SIG-M5 treated with dmso at 0.1 percent for 504 hours (cell line): ENCODE results near the gene SORCS3.

Experiments
- DNase-seq: peaks from one replicate; lab custom pipeline; 2025; ENCODE audit not compliant: unreplicated experiment; lab: John Stamatoyannopoulos, UW

The SORCS3 gene

DNA sequence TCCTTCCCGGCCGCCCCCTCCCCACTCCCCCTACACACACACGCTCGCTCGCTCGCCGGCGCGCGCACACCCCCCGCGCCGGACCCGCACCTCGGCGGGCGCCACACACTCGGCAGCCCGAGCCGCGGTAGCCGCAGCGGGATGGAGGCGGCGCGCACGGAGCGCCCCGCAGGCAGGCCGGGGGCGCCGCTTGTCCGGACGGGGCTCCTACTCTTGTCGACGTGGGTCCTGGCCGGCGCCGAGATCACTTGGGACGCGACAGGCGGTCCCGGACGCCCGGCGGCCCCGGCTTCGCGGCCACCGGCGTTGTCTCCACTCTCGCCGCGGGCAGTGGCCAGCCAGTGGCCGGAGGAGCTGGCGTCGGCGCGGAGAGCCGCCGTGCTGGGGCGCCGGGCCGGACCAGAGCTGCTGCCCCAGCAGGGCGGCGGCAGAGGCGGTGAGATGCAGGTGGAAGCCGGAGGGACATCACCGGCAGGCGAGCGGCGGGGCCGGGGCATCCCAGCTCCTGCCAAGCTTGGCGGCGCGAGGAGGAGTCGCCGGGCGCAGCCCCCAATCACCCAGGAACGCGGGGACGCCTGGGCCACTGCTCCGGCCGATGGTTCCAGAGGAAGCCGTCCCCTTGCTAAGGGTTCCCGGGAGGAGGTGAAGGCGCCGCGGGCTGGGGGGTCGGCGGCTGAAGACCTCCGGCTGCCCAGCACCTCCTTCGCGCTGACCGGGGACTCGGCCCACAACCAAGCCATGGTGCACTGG, at the start of gene SORCS3:
TSS of gene SORCS3 (plus strand) at position 104 of the 750 bp plus-strand sequence.
- DNase-seq, result no peak

DNA sequence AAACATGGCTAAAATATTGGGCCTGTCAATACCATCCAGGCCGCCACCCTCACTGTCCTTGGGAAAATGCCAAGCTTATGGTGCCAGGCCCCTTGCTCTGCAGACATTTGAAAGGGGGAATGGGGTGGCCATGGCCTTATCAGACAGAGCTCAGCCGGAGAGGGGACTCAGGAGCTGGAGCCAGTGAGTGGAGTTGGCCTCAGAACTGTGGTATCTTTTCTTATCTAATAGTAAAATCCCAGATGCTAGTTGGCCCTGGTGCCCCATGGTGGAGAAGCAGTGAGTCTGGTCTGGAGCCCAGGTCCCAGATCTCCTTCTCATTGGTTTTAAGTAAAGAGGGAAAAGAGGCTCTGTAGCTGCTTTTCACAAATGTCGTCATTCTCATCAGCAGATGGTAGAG, 49.6 kb upstream of the SORCS3 start:
- DNase-seq, result no peak

DNA sequence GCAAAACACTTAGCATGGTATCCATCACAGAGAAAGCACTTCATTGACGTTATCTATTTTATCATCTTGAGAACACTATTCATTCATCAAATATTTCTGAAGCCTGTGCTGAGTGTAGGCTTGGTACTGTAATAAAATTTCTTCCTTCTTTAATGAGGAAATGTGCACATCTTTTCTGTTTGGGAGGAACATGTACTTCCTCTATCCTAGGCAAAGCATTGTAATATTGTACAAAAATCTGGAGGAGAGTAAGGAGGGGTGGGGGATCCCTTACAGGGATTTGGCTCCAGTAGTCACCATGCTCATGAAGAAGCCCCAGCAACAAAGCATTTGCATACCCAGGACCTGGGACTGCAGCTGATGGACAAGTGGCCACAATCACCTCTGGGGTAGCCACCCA, 39.9 kb upstream of the SORCS3 start:
- DNase-seq, result no peak

DNA sequence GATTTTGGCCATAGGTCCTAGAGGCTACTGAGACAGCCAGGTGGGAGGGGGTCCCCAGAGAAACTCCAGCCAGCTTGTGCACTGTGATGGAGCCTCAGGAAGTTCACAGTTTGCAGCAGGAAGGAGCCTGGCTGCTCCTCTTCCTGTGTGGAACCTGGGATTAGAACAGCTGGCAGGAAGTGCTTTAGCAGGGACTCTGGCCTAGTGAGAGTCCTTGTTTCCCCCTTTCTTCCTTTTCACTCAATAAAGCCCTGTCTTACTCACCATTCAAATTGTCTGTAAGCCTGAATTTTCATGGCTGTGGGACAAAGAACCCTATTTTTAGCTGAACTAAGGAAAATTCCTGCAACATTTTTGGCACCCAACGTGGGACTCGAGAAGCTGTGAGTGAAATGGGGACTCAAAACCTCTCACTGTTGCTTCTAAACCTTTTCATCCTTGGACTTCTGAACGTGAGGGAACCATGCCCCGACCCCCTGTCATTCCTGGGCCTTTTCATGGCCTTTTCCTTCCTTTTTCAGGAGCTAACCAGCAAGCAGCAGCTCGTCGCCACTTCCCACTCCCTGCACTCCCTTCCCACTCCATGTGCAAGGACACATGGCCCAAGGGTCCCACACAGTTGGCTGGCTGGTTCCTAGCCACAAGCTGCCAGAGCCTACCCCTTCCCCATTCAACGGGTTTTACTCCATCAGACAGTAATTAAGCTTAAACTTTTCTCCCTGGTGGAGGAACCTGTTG, 32.8 kb upstream of the SORCS3 start:
- no peak for DNase-seq

DNA sequence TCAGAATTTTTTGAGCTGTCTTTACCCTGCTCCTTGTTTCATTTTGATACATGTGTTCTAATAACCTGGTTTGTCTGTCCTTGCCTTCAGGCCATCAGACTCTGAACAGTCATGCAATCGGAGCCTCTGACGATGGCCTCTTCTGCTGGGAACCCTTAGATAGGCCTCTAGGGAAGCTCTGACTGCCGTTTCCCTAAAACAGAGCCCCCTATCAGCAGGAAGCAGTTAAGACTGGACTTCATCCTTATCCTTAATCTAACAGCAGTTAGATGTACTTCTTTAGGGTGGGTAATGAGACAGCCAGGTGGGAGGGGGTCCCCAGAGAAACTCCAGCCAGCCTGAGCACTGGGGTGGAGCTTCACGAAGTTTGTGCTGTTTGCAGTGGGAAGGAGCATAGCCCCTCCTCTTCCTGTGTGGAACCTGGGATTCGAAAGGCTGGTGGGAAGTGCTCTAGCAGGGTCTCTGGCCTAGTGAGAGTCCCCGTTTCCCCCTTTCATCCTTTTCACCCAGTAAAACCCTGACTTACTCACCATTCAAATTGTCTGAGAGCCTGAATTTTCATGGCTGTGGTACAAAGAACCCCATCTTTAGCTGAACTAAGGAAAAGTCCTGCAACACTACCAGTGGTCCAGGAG, 28.4 kb upstream of the SORCS3 start:
- no peak for DNase-seq

DNA sequence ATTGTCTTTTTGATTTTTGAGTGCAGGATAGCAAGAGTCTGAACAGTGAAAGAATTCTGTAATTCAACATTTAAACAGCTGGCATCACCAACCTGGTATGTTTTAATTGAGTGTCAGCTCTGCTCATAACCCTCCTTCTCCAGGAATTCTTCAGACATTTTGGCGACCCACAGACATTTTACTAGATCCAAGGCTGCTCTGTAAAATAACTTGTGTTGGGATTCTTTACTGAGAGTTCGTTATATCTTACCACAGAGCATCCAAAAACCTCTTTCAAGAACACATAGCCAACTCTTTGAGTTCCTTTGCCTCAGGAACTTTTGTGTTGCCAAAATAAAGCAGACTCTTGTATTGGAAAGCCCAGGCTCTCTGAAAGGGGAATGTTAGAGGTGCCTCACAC, 27.7 kb upstream of the SORCS3 start:
- no peak for DNase-seq

DNA sequence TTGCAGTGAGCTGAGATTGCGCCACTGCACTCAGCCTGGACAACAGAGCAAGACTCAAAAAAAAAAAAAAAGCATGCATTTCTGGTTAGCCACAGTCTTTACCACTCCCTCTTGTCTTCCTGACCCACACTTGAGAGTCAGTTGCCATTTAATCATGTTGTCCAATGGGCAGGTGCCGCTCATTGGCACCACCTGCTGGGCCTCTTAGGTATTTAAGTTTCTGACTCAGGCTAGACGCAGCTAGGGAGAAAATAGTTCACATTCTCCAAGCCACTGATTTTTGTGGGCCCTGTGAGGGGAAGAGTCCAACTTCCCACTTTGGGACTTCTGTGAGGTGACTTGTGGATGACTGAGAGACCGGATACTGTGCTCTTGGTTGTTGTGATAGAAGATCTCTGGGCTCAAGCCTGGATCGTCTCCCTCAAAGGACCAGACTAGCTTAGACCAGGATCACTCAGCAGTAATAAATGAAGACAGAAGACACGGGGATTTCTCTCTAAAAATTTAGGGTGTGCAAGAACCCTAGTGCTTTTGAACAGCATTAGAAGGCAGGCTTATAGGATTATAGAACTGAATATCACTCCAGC, 26.8 kb upstream of the SORCS3 start:
- no peak for DNase-seq

DNA sequence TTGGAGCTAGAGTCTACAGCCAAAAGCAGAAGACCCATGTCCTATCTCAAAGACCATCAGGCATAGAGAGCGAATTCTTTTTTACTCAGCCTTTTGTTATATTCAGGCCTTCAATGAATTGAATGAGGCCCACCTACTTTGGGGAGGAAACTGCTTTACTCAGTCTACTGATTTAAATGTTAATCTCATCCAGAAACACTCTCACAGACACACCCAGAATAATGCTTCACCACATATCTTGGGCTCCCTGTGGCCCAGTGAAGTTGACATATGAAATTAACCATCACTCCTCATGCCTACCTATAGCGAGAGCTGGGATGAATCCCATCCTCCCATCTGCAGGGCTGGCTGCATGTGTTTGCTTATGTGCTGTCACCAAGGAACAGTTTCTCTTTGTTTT, 26.0 kb upstream of the SORCS3 start:
- DNase-seq, result no peak

DNA sequence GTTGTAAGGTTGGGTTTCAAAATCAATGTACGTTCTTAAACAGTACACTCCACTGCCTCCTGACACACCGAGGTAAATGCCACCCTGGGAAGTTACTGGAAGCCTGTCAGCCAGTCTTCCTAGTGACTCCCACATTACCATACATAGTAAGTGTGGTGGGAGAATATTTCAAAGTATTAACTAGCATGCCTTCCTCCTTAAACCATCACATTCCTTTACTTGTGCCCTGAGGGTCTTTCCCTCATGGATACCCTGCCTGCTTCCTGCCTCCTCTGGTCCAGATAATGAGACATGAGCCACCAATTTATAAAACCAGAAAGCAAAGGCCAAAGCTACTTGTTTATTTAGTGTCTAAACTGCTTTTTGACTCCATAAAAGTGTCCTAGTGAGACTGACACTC, 23.3 kb upstream of the SORCS3 start:
- DNase-seq, result no peak

DNA sequence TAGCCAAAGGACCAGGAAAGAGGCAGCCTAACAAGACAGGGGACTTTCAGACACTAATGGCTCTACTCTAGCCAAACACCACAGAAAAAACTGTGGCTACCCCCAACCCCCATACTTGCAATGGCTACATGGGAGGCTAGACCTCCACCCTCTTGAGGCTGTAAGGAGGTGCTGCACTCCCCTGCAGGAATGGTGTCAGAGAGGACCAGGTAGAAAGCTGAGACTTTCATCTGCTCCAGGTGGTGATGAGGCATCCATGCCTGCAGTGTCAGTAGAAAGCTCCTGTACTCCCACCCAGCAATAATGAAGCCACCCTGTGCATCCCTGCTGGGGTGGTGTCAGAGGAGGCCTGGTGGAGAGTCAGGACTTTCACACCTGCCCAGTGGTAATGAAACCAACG, 18.9 kb upstream of the SORCS3 start:
- no peak for DNase-seq

DNA sequence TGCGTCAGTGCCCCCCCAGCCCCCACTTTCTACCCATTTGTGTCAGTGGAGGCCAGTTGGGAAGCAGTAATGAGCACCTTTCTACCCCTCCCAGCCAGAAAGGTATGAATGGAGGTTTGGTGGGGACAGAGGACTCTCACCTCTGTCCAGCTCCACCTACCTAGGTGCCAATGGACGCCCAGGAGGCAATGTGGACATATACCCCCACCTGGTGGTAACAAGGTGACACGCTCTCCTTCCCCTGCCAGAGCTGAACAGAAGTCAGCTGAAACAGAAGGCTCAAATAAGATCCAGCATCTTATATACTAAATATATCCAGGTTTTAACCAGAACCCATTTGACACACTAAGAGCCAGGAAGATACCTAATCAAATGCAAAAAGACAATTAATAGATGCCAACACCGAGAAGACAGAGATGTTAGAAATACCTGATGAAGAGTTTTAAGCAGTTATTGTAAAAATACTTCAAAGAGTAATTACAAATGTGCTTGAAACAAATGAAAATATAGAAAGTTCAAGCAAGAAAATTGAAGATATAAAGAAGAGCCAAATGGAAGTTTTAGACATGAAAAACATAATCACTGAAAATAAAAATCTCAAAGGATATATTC, 18.4 kb upstream of the SORCS3 start:
- DNase-seq, result peak; percentile 22

DNA sequence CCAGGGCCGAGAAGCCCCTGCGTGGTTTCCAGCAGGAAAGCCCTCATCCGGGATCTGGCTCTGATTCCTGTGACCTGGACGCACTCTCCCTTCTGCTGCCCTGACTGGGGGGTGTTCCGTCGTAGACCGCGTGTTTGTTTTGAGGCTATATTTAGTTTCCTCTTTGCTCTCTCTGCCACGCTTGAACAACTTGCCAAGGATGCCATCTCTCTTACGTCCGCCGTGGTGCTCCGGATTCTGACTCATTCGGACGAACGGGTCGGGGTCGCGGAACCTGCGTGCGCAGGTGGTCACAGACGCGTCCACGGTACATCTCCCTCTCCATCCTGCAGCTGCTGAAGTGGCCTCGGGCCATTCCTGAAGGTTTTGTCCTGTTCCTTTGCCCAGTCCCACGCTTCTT, 10.4 kb upstream of the SORCS3 start:
- no peak for DNase-seq

DNA sequence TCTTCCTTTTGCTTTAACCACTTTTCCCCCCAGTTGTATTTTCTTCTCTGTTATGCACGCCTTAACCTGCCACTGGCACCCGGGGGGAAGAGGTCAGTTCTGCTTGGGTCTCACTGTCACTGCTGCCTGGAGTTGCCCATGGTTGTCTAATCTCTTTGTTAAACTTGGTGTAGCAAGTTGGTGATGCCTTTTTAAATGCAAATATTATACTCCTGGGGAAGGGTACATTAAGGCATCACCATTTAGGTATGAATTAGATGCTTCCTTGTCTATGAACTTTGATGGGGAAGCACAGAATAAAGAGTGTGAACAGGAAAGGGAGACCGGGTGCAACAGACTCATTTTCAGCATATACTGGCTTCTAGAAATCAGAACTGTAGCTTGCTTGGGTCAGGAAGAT, 9.1 kb upstream of the SORCS3 start:
- DNase-seq, result no peak

DNA sequence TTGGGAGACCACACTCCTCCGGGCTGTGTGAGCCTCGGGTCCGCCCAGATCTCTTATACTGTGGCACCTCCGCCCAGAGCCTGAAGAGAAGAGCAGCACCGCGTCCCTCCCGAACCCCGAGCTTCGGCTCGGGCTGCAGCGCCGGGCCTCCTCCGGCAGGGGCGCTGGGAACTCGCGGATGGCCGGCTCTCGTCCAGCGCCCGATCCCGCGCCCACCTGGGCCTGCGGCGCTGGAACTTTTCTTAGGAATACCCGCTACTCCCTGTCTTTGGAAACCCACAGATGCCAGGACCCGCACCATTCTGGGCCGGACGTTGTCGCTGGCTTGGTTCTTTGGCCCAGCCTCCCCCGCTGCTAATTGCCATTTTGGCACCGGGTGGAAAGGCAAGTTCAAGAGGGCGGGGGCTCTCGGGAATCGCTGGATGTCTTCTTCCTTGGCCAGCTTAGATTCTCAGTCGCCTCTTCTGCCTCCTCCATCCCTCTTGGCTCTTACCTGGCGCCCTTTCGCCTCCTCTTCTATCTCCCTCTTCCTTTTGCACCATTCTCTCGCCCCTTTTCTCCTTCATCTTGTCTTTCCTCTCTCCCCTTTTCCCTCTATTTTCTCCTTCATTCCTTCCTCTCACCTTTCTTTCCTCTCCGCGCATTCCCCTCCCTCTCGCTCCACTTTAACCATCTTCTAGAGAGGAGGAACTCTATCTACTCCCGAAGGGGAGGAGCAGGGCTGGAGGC, 2.1 kb upstream of the SORCS3 start:
- DNase-seq, result no peak

DNA sequence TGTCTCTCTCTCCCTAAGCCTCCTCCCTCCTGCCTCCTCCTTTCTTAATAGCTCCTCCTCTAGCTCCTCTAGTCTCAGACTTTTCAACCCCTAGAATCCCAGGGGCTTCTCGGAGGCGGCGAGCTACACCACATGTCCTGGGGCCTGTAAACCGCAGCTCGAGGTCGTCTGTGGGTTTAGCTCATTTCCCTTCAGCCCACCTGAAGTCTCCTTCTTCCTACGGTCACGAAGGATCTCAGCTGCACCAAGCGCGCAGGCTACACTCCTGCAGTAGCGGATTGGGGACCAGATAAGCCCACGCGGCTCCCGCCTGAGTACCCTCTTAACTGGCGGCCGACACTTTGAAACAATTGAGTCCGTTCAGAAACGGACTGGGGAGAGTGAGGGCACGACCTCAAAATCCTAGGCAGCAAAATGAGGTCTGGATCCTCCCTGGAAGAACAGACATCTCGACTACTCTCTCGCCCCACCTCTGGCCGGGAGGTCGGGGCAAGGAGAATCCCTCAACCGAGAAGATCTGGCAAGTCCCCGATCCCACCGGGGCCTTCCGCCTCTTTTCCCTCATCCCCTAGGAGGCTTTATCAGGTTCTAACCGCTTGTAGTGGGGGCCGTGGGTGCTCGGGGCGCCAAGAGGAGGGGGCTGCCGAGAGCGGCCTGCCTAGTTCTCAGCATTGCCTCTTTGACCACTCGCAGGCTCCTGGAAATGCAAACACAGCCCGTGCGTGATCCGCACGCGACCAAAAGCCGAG, 1.3 kb upstream of the SORCS3 start:
- no peak for DNase-seq

DNA sequence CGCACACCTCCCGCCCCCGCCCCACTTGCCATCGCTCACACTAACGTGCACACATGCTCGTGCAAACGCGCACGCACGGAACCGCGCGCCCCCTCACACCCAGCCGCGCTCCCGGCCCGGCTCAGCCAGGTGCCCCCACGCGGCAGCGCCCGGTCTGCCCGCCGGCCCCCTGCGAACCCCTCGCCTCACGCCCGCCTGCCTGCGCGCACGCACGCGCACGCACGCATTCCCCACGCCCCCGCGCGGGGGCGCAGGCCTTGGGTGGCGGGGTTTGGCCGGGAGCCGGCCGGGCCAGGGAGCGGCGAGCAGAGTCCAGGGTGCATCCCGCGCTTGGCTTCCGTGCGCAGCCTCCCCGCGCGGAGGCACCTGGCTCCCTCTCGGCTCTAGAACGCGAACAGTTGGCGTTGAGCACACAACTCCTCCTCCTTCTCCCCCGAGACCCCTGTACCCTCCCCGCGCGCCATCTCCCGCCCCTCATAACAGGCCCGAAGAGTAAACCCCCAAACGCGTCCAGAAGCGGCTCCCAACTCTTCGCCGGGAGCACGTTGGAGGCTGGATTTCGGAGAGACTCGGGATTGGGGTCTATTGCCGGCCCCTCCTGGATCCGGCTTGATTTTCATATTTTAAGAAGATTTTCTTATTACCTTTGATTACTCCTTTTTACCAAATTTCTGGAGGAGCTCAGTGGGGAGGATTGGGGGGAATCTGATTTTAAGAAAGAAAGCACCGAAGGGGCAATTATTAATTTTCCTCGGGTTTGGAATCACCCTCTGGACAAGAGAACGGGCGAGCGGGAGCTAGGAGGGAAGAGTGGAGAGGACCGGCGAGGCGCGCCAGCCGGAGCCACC, 527 bp upstream of the SORCS3 start:
- DNase-seq, result no peak

DNA sequence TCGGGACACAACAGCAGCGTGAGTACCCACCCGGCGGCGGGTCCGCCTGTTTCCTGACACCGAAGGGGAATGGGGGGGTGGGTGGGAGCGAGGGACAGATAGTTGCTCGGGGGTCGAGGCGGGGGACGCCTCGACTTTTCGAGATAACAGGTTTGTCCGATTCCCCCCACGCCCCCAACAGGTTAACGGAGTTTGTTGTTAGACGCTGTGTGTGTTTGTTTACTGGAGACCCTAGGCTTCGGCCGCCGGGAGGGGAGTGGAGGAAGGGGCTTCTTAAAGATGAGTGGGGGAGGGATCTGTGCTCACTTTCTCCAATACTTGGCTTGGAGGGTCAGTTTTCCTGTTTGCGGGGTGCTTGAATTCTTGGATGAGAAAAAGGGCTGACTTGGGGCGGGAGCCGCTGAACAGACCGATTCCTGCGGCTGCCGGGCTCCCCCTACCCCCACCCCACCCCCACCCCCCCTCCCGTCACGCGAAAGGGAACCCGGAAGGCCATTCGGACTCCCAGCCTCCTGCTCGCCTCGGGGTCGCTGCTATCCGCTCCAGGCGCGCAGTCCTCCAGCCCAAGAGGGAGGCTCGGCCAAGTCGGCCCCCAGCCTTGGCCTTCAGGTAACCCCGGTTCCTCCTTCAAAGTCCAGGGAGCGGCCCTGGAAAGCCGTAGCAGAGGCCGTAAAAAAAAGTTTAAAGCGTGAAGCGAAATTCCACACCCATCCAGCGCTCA, 1.0 kb downstream of the SORCS3 start:
- DNase-seq, result no peak

DNA sequence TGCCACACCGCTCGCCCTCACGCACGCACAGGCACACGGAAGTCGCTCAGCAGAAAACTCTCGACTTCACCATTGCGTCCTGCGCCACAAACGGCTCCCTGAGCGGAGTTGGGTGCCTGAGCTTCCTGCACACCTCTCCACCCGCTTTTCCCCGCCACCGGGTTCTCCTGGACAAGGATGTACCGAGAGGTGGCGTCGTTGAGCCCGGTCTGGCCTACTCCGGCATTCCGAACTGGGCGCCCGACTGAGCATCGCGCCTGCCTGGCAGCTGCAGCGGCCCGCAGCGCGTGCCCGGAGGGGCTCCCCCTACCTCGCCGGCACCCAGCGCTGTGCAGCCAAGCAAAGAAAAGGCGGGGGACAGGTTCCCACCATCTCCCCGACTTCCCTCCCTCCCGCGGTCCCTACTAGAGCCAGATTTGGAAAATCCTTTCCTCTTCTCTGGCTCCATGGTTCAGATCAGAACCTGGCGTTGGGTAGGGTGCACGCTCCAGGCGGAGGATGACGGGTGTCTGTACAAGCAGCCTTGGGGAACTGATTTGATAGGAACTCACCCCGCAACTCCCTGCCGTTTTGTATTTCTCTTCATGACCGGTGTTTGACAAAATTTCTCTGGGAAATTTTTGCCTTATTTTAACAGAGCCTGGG, 1.7 kb downstream of the SORCS3 start:
- DNase-seq, result no peak
